Measurements from ENCODE around the gene ALOX5AP. TPM values are rescaled to one million over a fixed set of nuclear protein-coding genes. Genes with fewer than 3 reads are reported as not detected.
A peak's percentile ranks its signal among the peaks of the same experiment; 100 is the strongest.

Gene ALOX5AP
- total RNA-seq, 3 donors from 2014 or later (not counting 1 experiment from before 2014, with no cell fraction given) = 83.9 to 150 (median 114) TPM

- DNase-seq = no peak
- Histone ChIP-seq H3K27ac (ENCODE audit: low read length) (peak overlapping the region; percentile 73), H3K9me3 (ENCODE audit: control insufficient read depth, insufficient read depth, low read length) (no peaks in the 10 kb centered on the region), H3K4me3 (ENCODE audit: low read length) (no peak overlapping the region), H3K27me3 (ENCODE audit: control insufficient read depth, insufficient read depth, low read length) (no peaks in the 10 kb centered on the region), H3K4me1 (ENCODE audit: control insufficient read depth, insufficient read depth, low read length) (peaks cover 81% of the 10 kb centered on the region), H3K36me3 (ENCODE audit: control insufficient read depth, insufficient read depth, low read length) (no peaks in the 10 kb centered on the region)
- no peak for TF ChIP-seq CTCF (IDR thresholded peaks at IDR 0.05)
- Mint-ChIP-seq H3K4me3 (peak overlapping the region; percentile 81), H3K27ac (peak overlapping the region; percentile 90 to 91), H3K4me1 (peaks cover 77% of the 10 kb centered on the region in 2 donors), H3K9me3 (no peaks in the 10 kb centered on the region), H3K27me3 (ENCODE audit: low read depth in 2 of 2) (no peaks in the 10 kb centered on the region), H3K36me3 (no peaks in the 10 kb centered on the region)
- WGBS (ENCODE audit: insufficient coverage) = 72% methylated on average over 8 of the region's 9 CpGs
- intact Hi-C loops (cut with micrococcal nuclease) = no loop called here
- no peak for ATAC-seq
These were observed 3.3 kb downstream of the ALOX5AP start for GRCh38 chr13:30738526-30739236.

- ATAC-seq (no peak), DNase-seq (no peak)
- intact Hi-C loops (cut with micrococcal nuclease) = no loop called here
- Histone ChIP-seq H3K9me3 (ENCODE audit: control insufficient read depth, insufficient read depth, low read length) (no peaks in the 10 kb centered on the region), H3K27me3 (ENCODE audit: control insufficient read depth, insufficient read depth, low read length) (no peaks in the 10 kb centered on the region), H3K27ac (ENCODE audit: low read length) (no peak overlapping the region), H3K36me3 (ENCODE audit: control insufficient read depth, insufficient read depth, low read length) (no peaks in the 10 kb centered on the region), H3K4me3 (ENCODE audit: low read length) (no peak overlapping the region), H3K4me1 (ENCODE audit: control insufficient read depth, insufficient read depth, low read length) (peaks cover 84% of the 10 kb centered on the region)
- Mint-ChIP-seq H3K27me3 (ENCODE audit: low read depth in 2 of 2) (no peaks in the 10 kb centered on the region), H3K4me3 (peak overlapping the region; percentile 81), H3K4me1 (peaks cover 80 to 82% of the 10 kb centered on the region in 2 donors), H3K9me3 (no peaks in the 10 kb centered on the region), H3K27ac (peak overlapping the region; percentile 90 to 91), H3K36me3 (no peaks in the 10 kb centered on the region)
- no peak for TF ChIP-seq CTCF (IDR thresholded peaks at IDR 0.05)
- 91% methylated on average over 2 of the region's 2 CpGs for WGBS (ENCODE audit: insufficient coverage)
These were observed 3.8 kb downstream of the ALOX5AP start for GRCh38 chr13:30739237-30739528.

- no peaks in the 10 kb centered on the region for H3K9me3 ChIP-seq (ENCODE audit: control insufficient read depth, insufficient read depth, low read length)
- ATAC-seq = peak; percentile 32 to 67 (median 35)
- H3K27me3 Mint-ChIP-seq (ENCODE audit: low read depth in 2 of 2) = no peaks in the 10 kb centered on the region
- no peaks in the 10 kb centered on the region for H3K36me3 ChIP-seq (ENCODE audit: control insufficient read depth, insufficient read depth, low read length)
- peak overlapping the region; percentile 70 for H3K27ac ChIP-seq (ENCODE audit: low read length)
- no peak for TF ChIP-seq CTCF (IDR thresholded peaks at IDR 0.05)
- DNase-seq = peak in 1 of 2 donors; percentile 84
- peak overlapping the region; percentile 81 for H3K4me3 Mint-ChIP-seq
- peaks cover 80 to 83% of the 10 kb centered on the region in 2 donors for H3K4me1 Mint-ChIP-seq
- peaks cover 87% of the 10 kb centered on the region for H3K4me1 ChIP-seq (ENCODE audit: control insufficient read depth, insufficient read depth, low read length)
- intact Hi-C loops (cut with micrococcal nuclease) = loop anchor here (1.0 to 5.0 kb wide), 4 partner anchors 27 to 838 kb away; no protein-coding TSS in a partner anchor
- no peaks in the 10 kb centered on the region for H3K9me3 Mint-ChIP-seq
- no peaks in the 10 kb centered on the region for H3K36me3 Mint-ChIP-seq
- H3K4me3 ChIP-seq (ENCODE audit: low read length) = peak overlapping the region; percentile 11
- H3K27ac Mint-ChIP-seq = peak overlapping the region; percentile 90 to 91
- 25% methylated on average over 9 of the region's 14 CpGs for WGBS (ENCODE audit: insufficient coverage)
- no peaks in the 10 kb centered on the region for H3K27me3 ChIP-seq (ENCODE audit: control insufficient read depth, insufficient read depth, low read length)
These were observed 4.7 kb downstream of the ALOX5AP start for GRCh38 chr13:30739761-30740642.

Data from natural killer cell (primary cell).